ENCODE data around the gene MIS18A. TPM values are rescaled to one million over a fixed set of nuclear protein-coding genes. Genes with fewer than 3 reads are reported as not detected.

Gene MIS18A
- total RNA-seq, 2 donors from 2014 or later, result 2.3 to 2.5 TPM

DNA sequence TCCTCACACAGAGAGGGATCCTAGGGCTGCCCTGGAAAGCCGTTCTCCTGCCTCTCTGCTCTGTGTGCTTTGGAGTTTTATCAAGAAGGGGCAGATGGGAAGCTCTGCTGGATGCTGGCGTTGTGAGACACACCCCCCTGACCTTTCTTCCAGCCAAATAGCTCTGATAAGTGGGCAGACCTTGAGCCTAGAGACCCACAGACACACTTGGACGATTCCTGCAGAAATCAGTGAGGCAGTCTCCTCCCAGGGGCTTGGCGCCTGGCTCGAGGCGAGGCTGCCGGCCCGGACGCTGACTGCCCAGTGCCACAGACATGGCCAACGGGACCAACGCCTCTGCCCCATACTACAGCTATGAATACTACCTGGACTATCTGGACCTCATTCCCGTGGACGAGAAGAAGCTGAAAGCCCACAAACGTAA, 19.8 kb upstream of the MIS18A start, which contains the start of gene MRAP:
Gene MRAP, plus strand, starts transcription at position 198 of the 424 bp plus-strand sequence. Its CDS starts 117 bp downstream, at position 315.
- no peaks in the 10 kb centered on the region for H3K9me3 ChIP-seq
- no peaks in the 10 kb centered on the region for H3K4me1 ChIP-seq
- no peak within 1 kb of the TSS for H3K4me3 ChIP-seq
- TF ChIP-seq, protein P1, sequence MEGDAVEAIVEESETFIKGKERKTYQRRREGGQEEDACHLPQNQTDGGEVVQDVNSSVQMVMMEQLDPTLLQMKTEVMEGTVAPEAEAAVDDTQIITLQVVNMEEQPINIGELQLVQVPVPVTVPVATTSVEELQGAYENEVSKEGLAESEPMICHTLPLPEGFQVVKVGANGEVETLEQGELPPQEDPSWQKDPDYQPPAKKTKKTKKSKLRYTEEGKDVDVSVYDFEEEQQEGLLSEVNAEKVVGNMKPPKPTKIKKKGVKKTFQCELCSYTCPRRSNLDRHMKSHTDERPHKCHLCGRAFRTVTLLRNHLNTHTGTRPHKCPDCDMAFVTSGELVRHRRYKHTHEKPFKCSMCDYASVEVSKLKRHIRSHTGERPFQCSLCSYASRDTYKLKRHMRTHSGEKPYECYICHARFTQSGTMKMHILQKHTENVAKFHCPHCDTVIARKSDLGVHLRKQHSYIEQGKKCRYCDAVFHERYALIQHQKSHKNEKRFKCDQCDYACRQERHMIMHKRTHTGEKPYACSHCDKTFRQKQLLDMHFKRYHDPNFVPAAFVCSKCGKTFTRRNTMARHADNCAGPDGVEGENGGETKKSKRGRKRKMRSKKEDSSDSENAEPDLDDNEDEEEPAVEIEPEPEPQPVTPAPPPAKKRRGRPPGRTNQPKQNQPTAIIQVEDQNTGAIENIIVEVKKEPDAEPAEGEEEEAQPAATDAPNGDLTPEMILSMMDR (IDR thresholded peaks at IDR 0.05), result no peak
- no peaks in the 10 kb centered on the region for H3K27me3 ChIP-seq
- no peak for DNase-seq (ENCODE audit: low spot score)
- H3K36me3 ChIP-seq, result no peaks in the 10 kb centered on the region
- H3K27ac ChIP-seq, result no peak within 1 kb of the TSS

DNA sequence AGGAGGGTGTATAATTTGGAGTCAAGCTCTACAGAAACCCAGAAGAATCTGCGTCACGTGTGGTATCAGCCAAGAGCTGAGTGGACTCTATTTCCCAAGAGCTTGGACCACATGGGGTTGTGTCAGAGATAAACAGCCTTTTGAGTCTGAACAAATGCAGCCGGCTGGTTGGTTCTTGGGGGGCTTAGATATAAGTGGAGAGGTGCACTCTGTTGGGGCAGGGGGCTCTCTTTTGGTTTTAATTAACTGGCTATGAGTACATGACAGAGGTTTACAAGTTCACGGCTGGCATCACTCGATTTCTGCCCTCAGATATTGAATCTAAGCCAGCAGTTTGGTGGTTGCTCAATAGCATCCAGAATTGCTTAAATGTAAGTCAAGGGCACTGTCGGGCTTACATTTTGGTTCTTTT, 19.3 kb upstream of the MIS18A start:
- Histone ChIP-seq H3K9me3 (no peaks in the 10 kb centered on the region), H3K4me1 (no peaks in the 10 kb centered on the region), H3K4me3 (no peak overlapping the region), H3K27ac (no peak overlapping the region), H3K27me3 (no peaks in the 10 kb centered on the region), H3K36me3 (no peaks in the 10 kb centered on the region)
- DNase-seq (ENCODE audit: low spot score), result peak; percentile 75
- TF ChIP-seq, protein P1 (IDR thresholded peaks at IDR 0.05), result no peak

DNA sequence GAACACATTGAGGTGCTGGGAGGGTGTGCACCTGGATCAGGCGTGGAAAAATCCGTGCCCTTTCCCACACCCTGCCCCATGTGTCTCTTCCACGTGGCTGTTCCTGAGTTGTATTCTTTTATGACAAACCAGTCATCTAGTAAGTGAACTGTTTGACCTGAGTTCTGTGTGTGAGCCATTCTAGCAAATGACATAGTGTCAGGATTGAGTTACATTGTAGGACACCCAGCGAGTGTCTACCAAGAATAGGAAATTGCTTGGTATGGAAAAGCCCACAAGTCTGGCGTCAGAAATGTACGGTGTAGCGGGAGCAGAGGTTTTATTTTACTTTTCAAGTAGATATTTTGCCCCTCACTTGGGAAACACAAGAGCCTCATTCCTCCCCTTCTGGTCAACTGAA, 18.6 kb upstream of the MIS18A start:
- H3K27me3 ChIP-seq, result no peaks in the 10 kb centered on the region
- no peaks in the 10 kb centered on the region for H3K4me1 ChIP-seq
- no peaks in the 10 kb centered on the region for H3K36me3 ChIP-seq
- DNase-seq (ENCODE audit: low spot score), result no peak
- H3K27ac ChIP-seq, result no peak overlapping the region
- H3K9me3 ChIP-seq, result no peaks in the 10 kb centered on the region
- no peak overlapping the region for H3K4me3 ChIP-seq
- TF ChIP-seq, protein P1 (IDR thresholded peaks at IDR 0.05), result no peak

DNA sequence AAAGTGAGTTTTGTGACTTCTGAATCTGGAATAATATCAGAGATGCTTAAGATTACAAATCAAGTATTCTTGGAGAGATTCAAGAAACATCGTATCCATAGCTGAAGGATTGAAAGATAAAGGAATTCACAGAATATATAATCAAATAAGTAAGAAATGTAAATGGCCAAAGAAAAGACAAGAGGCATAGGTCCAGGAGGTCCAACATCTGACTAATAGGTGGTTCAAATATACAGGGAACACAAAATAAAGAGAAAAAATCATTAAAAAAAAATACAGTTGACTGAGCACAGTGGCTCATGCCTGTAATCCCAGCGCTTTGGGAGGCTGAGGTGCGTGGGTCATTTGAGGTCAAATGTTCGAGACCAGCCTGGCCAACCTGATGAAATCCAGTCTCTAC, 6.6 kb upstream of the MIS18A start:
- Histone ChIP-seq H3K9me3 (no peaks in the 10 kb centered on the region), H3K36me3 (no peaks in the 10 kb centered on the region), H3K27me3 (no peaks in the 10 kb centered on the region), H3K4me3 (no peak overlapping the region), H3K27ac (no peak overlapping the region), H3K4me1 (no peaks in the 10 kb centered on the region)
- TF ChIP-seq, protein P1 (IDR thresholded peaks at IDR 0.05), result no peak
- DNase-seq (ENCODE audit: low spot score), result no peak

DNA sequence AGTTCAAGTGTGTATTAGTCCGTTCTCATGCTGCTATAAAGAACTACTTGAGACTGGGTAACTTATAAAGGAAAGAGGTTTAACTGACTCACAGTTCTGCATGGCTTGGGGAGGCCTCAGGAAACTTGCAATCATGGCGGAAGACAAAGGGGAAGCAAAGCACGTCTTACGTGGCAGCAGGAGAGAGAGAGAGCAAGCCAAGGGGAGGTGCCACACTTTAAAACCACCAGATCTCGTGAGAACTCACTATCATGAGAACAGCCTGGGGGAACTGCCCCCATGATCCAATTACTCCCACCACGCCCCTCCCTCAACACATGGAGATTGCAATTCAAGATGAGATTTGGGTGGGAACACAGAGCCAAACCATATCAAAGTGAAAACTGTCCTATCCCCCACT, 4.1 kb upstream of the MIS18A start:
- DNase-seq (ENCODE audit: low spot score), result no peak
- H3K4me1 ChIP-seq, result peaks cover 0 to 17% of the 10 kb centered on the region in 2 donors
- H3K4me3 ChIP-seq, result no peak overlapping the region
- no peaks in the 10 kb centered on the region for H3K9me3 ChIP-seq
- no peaks in the 10 kb centered on the region for H3K27me3 ChIP-seq
- no peak overlapping the region for H3K27ac ChIP-seq
- H3K36me3 ChIP-seq, result no peaks in the 10 kb centered on the region
- TF ChIP-seq, protein P1 (IDR thresholded peaks at IDR 0.05), result no peak

DNA sequence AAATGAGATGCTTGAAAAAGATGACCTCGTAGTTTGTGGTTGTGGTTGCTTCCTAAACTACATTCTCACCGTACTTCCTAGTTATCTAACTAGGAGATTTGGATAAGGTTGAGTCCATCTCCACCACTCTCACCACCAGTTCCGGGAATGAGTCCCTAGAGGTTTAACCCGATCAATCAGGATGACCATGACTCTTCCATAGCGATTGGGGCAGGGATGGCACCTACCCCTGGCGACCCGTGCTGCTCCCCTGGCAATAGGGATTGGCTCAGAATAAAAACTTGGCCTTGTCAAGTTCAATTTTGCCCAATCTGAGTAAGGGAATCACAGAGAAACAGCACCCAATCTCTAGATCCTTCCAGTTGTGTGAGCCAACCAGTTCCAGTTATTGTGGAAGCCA, 2.7 kb upstream of the MIS18A start:
- Histone ChIP-seq H3K36me3 (no peaks in the 10 kb centered on the region), H3K4me1 (peaks cover 0 to 19% of the 10 kb centered on the region in 2 donors), H3K27ac (no peak overlapping the region), H3K9me3 (no peaks in the 10 kb centered on the region), H3K27me3 (no peaks in the 10 kb centered on the region), H3K4me3 (no peak overlapping the region)
- no peak for DNase-seq (ENCODE audit: low spot score)
- TF ChIP-seq, protein P1 (IDR thresholded peaks at IDR 0.05), result no peak

Measured in right atrium auricular region (tissue), 2 donors.